Measurements from ENCODE around the gene IQSEC1.

DNA sequence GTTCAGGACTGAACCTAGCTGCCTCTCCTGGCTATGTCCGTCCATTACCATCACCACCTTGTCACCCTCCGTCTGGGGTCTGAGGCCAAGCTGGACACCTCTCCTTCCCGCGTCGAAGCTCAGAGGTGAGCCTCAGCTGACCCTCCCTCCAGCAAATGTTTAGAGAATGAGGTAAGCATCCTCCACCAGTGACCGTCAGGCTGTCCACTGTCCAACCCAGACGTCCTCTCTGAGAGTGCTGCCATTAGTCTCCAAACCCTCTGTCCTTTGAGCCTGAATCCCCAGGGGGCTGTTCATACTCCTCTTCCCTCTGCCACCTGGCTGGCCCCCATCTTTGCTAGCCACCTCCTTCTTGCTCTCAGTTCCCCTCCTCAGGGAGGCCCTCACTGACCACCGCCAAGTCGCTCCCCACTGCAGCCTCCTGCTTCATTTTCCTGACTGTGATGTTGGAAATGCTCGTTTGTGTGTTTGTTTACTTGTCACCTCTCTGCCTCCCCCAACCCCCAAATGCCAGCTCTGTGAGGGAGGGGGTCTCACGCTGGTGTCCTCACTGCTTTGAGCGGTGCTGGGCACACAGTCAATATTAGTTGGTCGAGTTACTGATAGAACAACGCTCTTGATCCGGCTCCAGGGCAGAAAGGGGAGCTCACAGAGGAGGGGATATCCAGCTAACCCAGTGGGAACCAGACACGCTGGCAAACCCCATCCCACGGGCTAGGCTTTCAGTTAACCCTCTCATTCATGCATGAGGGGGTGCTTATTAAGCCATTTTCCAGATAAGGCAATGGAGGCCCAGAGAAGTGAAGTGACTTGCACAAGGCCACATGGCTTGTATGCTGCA, 64.9 kb downstream of the IQSEC1 start:
- TF ChIP-seq, protein P1, sequence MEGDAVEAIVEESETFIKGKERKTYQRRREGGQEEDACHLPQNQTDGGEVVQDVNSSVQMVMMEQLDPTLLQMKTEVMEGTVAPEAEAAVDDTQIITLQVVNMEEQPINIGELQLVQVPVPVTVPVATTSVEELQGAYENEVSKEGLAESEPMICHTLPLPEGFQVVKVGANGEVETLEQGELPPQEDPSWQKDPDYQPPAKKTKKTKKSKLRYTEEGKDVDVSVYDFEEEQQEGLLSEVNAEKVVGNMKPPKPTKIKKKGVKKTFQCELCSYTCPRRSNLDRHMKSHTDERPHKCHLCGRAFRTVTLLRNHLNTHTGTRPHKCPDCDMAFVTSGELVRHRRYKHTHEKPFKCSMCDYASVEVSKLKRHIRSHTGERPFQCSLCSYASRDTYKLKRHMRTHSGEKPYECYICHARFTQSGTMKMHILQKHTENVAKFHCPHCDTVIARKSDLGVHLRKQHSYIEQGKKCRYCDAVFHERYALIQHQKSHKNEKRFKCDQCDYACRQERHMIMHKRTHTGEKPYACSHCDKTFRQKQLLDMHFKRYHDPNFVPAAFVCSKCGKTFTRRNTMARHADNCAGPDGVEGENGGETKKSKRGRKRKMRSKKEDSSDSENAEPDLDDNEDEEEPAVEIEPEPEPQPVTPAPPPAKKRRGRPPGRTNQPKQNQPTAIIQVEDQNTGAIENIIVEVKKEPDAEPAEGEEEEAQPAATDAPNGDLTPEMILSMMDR (conservative IDR thresholded peaks at IDR 0.05; ENCODE audit: low read depth in 2 of 2) = no peak
- TF ChIP-seq POLR2AphosphoS5 (IDR thresholded peaks at IDR 0.05; ENCODE audit: low read depth) (no peak), NANOG (IDR thresholded peaks at IDR 0.05; ENCODE audit: borderline replicate concordance) (no peak), EZH2 (IDR thresholded peaks at IDR 0.05; ENCODE audit: low read depth, unreplicated experiment) (no peak), STAT1 (IDR thresholded peaks at IDR 0.05; ENCODE audit: unreplicated experiment) (no peak), EZH2phosphoT487 (IDR thresholded peaks at IDR 0.05; ENCODE audit: unreplicated experiment) (no peak), JUNB (IDR thresholded peaks at IDR 0.05; ENCODE audit: unreplicated experiment) (no peak)
- TF ChIP-seq, protein P2, sequence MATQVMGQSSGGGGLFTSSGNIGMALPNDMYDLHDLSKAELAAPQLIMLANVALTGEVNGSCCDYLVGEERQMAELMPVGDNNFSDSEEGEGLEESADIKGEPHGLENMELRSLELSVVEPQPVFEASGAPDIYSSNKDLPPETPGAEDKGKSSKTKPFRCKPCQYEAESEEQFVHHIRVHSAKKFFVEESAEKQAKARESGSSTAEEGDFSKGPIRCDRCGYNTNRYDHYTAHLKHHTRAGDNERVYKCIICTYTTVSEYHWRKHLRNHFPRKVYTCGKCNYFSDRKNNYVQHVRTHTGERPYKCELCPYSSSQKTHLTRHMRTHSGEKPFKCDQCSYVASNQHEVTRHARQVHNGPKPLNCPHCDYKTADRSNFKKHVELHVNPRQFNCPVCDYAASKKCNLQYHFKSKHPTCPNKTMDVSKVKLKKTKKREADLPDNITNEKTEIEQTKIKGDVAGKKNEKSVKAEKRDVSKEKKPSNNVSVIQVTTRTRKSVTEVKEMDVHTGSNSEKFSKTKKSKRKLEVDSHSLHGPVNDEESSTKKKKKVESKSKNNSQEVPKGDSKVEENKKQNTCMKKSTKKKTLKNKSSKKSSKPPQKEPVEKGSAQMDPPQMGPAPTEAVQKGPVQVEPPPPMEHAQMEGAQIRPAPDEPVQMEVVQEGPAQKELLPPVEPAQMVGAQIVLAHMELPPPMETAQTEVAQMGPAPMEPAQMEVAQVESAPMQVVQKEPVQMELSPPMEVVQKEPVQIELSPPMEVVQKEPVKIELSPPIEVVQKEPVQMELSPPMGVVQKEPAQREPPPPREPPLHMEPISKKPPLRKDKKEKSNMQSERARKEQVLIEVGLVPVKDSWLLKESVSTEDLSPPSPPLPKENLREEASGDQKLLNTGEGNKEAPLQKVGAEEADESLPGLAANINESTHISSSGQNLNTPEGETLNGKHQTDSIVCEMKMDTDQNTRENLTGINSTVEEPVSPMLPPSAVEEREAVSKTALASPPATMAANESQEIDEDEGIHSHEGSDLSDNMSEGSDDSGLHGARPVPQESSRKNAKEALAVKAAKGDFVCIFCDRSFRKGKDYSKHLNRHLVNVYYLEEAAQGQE (IDR thresholded peaks at IDR 0.05; ENCODE audit: unreplicated experiment) = no peak
- TF ChIP-seq, protein P3, sequence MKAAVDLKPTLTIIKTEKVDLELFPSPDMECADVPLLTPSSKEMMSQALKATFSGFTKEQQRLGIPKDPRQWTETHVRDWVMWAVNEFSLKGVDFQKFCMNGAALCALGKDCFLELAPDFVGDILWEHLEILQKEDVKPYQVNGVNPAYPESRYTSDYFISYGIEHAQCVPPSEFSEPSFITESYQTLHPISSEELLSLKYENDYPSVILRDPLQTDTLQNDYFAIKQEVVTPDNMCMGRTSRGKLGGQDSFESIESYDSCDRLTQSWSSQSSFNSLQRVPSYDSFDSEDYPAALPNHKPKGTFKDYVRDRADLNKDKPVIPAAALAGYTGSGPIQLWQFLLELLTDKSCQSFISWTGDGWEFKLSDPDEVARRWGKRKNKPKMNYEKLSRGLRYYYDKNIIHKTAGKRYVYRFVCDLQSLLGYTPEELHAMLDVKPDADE (IDR thresholded peaks at IDR 0.05) = no peak
